ENCODE results near the gene C17orf107.
A peak's percentile ranks its signal among the peaks of the same experiment; 100 is the strongest.

GRCh38 chr17:4903051-4903818 lies 3.9 kb downstream of the C17orf107 start, which contains the start of gene CHRNE:
- TF ChIP-seq POLR2AphosphoS5 (IDR thresholded peaks at IDR 0.05; ENCODE audit: low read depth, low read length) = 0 out of 2 replicates have a peak, but pooled peaks have one; percentile 12
- 0 out of 2 replicates have a peak, but pooled peaks have one; percentile 20 for TF ChIP-seq SIN3A (IDR thresholded peaks at IDR 0.05; ENCODE audit: low read depth)
- TF ChIP-seq CTCF (IDR thresholded peaks at IDR 0.05 in 2 of 3, conservative IDR thresholded peaks at IDR 0.05 in 1 of 3; ENCODE audit: borderline replicate concordance in 1 of 3, insufficient read depth in 1 of 3, low read depth in 2 of 3, low read length in 2 of 3) = peak; percentile 67 to 81 (median 74); a peak in 5 of 6 replicates
- TF ChIP-seq POLR2A (IDR thresholded peaks at IDR 0.05; ENCODE audit: borderline replicate concordance, extremely low read depth, insufficient read depth, insufficient read length) = no peak
